ENCODE measurements around the gene EZR. TPM values are rescaled to one million over a fixed set of nuclear protein-coding genes. Genes with fewer than 3 reads are reported as not detected.

EZR gene
- total and polyA plus RNA-seq, 9 of the 15 experiments (the other 6 are each of a cell fraction or from before 2014, with no cell fraction given) = 36.5 to 162 (median 104) TPM

DNA sequence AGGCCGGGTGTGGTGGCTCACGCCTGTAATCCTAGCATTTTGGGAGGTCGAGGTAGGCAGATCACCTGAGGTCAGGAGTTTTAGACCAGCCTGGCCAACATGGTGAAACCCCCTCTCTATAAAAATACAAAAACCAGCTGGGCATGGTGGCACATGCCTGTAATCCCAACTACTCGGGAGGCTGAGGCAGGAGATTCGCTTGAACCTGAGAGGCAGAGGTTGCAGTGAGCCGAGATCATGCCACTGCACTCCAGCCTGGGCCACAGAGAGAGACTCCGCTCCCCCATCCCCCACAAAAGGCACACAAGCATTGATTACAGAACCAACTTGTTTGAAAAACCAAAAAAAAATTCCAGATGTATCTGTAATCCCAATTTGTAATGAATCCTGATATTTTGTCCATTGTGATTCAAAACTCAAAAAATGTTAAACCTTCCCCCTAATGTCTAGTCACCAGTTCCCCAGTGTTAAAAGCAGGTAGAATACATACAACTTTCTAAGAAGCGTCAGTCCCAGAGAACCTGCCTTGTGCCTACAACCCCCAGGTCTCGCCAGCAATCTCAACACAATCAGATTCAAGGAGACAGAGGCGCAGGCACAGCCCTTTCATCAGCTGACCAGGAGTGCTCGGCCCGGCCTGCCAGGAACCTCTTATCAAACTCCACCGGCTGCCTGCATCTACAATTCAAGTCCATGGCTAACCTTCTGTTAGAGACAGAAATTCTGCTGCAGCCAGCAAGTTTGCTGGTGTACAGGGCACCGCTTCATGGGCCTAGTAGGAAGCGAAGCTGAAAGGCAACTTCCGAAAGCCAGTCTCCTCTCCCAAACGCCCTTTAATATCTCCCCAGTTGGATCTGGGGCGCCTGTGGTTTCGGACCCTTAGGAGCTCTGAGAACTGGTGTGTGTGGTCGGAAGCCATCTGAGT, 2.1 kb downstream of the EZR start (continued):
- TF ChIP-seq DDX20 (tag; IDR thresholded peaks at IDR 0.05; ENCODE audit: low read depth) (no peak), KLF13 (tag; IDR thresholded peaks at IDR 0.05; ENCODE audit: borderline replicate concordance, low read depth) (no peak), ZNF134 (CRISPR knock-in tag; conservative IDR thresholded peaks at IDR 0.05) (no peak), ATF1 (CRISPR knock-in tag; IDR thresholded peaks at IDR 0.05) (no peak), ATF1 (tag; IDR thresholded peaks at IDR 0.05) (no peak), TRIM24 (IDR thresholded peaks at IDR 0.05) (peak; percentile 28 to 64; a peak in 2 of 4 replicates), ESRRA (IDR thresholded peaks at IDR 0.05; ENCODE audit: borderline replicate concordance, low read depth) (no peak), PHF21A (IDR thresholded peaks at IDR 0.05; ENCODE audit: borderline replicate concordance, low read depth) (peak; percentile 94), ZFX (CRISPR knock-in tag; IDR thresholded peaks at IDR 0.05) (no peak; the same call in none of the 2 replicates), KLF16 (IDR thresholded peaks at IDR 0.05) (peak; percentile 81), NFE2L1 (tag; IDR thresholded peaks at IDR 0.05; ENCODE audit: borderline replicate concordance, low read depth) (no peak), POLR2AphosphoS2 (IDR thresholded peaks at IDR 0.05; ENCODE audit: low read length) (no peak), MTF1 (CRISPR knock-in tag; IDR thresholded peaks at IDR 0.05; ENCODE audit: borderline replicate concordance) (no peak)
- TF ChIP-seq, protein P1, sequence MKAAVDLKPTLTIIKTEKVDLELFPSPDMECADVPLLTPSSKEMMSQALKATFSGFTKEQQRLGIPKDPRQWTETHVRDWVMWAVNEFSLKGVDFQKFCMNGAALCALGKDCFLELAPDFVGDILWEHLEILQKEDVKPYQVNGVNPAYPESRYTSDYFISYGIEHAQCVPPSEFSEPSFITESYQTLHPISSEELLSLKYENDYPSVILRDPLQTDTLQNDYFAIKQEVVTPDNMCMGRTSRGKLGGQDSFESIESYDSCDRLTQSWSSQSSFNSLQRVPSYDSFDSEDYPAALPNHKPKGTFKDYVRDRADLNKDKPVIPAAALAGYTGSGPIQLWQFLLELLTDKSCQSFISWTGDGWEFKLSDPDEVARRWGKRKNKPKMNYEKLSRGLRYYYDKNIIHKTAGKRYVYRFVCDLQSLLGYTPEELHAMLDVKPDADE (conservative IDR thresholded peaks at IDR 0.05; ENCODE audit: control insufficient read depth, low read depth, low read length) = 0 out of 2 replicates have a peak, but pooled peaks have one; percentile 57
- TF ChIP-seq, protein P2, sequence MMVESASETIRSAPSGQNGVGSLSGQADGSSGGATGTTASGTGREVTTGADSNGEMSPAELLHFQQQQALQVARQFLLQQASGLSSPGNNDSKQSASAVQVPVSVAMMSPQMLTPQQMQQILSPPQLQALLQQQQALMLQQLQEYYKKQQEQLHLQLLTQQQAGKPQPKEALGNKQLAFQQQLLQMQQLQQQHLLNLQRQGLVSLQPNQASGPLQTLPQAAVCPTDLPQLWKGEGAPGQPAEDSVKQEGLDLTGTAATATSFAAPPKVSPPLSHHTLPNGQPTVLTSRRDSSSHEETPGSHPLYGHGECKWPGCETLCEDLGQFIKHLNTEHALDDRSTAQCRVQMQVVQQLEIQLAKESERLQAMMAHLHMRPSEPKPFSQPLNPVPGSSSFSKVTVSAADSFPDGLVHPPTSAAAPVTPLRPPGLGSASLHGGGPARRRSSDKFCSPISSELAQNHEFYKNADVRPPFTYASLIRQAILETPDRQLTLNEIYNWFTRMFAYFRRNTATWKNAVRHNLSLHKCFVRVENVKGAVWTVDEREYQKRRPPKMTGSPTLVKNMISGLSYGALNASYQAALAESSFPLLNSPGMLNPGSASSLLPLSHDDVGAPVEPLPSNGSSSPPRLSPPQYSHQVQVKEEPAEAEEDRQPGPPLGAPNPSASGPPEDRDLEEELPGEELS (CRISPR knock-in tag; IDR thresholded peaks at IDR 0.05; ENCODE audit: borderline replicate concordance) = no peak
- TF ChIP-seq, protein P3, sequence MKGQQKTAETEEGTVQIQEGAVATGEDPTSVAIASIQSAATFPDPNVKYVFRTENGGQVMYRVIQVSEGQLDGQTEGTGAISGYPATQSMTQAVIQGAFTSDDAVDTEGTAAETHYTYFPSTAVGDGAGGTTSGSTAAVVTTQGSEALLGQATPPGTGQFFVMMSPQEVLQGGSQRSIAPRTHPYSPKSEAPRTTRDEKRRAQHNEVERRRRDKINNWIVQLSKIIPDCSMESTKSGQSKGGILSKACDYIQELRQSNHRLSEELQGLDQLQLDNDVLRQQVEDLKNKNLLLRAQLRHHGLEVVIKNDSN (CRISPR knock-in tag; IDR thresholded peaks at IDR 0.05) = peak; percentile 83
- TF ChIP-seq, protein P4, sequence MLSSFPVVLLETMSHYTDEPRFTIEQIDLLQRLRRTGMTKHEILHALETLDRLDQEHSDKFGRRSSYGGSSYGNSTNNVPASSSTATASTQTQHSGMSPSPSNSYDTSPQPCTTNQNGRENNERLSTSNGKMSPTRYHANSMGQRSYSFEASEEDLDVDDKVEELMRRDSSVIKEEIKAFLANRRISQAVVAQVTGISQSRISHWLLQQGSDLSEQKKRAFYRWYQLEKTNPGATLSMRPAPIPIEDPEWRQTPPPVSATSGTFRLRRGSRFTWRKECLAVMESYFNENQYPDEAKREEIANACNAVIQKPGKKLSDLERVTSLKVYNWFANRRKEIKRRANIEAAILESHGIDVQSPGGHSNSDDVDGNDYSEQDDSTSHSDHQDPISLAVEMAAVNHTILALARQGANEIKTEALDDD (IDR thresholded peaks at IDR 0.05) = peak; percentile 49; the same call in 1 of the 2 replicates
- TF ChIP-seq, protein P5, sequence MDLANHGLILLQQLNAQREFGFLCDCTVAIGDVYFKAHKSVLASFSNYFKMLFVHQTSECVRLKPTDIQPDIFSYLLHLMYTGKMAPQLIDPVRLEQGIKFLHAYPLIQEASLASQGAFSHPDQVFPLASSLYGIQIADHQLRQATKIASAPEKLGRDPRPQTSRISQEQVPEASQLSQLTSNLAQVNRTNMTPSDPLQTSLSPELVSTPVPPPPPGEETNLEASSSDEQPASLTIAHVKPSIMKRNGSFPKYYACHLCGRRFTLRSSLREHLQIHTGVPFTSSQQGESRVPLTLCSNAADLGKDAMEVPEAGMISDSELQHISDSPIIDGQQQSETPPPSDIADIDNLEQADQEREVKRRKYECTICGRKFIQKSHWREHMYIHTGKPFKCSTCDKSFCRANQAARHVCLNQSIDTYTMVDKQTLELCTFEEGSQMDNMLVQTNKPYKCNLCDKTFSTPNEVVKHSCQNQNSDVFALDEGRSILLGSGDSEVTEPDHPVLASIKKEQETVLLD (IDR thresholded peaks at IDR 0.05) = peak; percentile 36; the same call in 1 of the 2 replicates
- TF ChIP-seq, protein P6, sequence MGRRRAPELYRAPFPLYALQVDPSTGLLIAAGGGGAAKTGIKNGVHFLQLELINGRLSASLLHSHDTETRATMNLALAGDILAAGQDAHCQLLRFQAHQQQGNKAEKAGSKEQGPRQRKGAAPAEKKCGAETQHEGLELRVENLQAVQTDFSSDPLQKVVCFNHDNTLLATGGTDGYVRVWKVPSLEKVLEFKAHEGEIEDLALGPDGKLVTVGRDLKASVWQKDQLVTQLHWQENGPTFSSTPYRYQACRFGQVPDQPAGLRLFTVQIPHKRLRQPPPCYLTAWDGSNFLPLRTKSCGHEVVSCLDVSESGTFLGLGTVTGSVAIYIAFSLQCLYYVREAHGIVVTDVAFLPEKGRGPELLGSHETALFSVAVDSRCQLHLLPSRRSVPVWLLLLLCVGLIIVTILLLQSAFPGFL (CRISPR knock-in tag; IDR thresholded peaks at IDR 0.05) = no peak
